ENCODE results near the gene PASD1.

DNA sequence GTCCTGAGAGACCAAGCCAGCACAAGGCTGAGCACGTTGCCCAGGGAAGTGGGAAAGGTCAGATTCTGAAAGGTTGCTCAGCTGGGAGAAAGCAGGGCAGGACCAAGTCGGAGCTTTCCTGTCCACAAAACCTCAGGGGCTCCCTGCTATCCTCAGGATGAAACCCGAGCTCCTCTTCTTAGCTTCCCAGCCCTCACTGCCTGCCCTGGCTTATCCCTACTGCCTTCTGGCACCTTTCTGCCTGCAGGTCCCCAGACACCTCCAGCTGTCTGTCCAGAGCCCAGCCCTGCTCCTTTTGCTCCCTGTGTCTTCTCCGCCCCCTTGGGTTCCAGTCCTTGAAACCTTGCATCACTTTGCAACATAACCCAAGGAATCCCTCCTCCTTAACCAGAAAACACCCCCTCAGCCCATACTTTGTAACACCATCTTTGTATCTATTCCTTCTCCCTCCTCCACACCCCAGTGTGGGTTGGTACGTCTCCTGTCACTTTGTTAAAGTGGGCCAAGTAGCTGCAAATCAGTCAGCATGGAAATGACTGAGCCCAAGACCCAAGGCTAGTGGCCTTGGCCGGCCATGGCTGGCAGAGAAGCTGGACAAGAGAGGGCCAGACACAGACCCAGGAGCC lies 111.8 kb downstream of the PASD1 start:
- TF ChIP-seq, protein P1, sequence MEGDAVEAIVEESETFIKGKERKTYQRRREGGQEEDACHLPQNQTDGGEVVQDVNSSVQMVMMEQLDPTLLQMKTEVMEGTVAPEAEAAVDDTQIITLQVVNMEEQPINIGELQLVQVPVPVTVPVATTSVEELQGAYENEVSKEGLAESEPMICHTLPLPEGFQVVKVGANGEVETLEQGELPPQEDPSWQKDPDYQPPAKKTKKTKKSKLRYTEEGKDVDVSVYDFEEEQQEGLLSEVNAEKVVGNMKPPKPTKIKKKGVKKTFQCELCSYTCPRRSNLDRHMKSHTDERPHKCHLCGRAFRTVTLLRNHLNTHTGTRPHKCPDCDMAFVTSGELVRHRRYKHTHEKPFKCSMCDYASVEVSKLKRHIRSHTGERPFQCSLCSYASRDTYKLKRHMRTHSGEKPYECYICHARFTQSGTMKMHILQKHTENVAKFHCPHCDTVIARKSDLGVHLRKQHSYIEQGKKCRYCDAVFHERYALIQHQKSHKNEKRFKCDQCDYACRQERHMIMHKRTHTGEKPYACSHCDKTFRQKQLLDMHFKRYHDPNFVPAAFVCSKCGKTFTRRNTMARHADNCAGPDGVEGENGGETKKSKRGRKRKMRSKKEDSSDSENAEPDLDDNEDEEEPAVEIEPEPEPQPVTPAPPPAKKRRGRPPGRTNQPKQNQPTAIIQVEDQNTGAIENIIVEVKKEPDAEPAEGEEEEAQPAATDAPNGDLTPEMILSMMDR (IDR thresholded peaks at IDR 0.05): no peak
- TF ChIP-seq POLR2A (IDR thresholded peaks at IDR 0.05): no peak
